Loucy (cell line): Measurements from ENCODE around the gene RGPD3.

Experiments
- H2AFZ ChIP-seq: fragments of 200-600 bp; sonication (generic); 2 replicates; pipeline ENCODE4 v1.6.0; 2016; ENCODE audit warnings: antibody characterized with exemption, mild to moderate bottlenecking, low read length, moderate library complexity
- H3F3A ChIP-seq: fragments of 200-600 bp; 2 replicates; pipeline ENCODE4 v1.6.0; 2016; ENCODE audit warnings: antibody characterized with exemption, low read depth, mild to moderate bottlenecking
- H3K27me3 ChIP-seq: fragments of 200-600 bp; sonication (generic); 2 replicates; pipeline ENCODE4 v1.6.1; 2014; ENCODE audit warnings: low read length, mild to moderate bottlenecking; ENCODE audit not compliant: insufficient read depth, poor library complexity, severe bottlenecking
- H3K36me3 ChIP-seq: fragments of 200-600 bp; sonication (generic); 2 replicates; pipeline ENCODE4 v1.6.1; 2016; ENCODE audit warnings: low read length; ENCODE audit not compliant: insufficient read depth
- H3K4me1 ChIP-seq: fragments of 200-600 bp; sonication (generic); 2 replicates; pipeline ENCODE4 v1.5.1; 2014; ENCODE audit warnings: low read length, mild to moderate bottlenecking; ENCODE audit not compliant: insufficient read depth, poor library complexity, severe bottlenecking
- H3K4me2 ChIP-seq: fragments of 200-600 bp; sonication (generic); 2 replicates; pipeline ENCODE4 v1.6.0; 2014; ENCODE audit warnings: antibody characterized with exemption, low read length, low read depth, mild to moderate bottlenecking; ENCODE audit not compliant: poor library complexity, severe bottlenecking
- H3K4me3 ChIP-seq: fragments of 200-600 bp; sonication (generic); 2 replicates; pipeline ENCODE4 v1.5.1; 2014; ENCODE audit warnings: low read length, mild to moderate bottlenecking, mixed read lengths; ENCODE audit not compliant: poor library complexity, severe bottlenecking
- H3K79me2 ChIP-seq: fragments of 200-600 bp; sonication (generic); 2 replicates; pipeline ENCODE4 v1.6.1; 2014; ENCODE audit warnings: low read length; ENCODE audit not compliant: insufficient read depth
- H3K9ac ChIP-seq: fragments of 200-600 bp; sonication (generic); 2 replicates; pipeline ENCODE4 v1.6.0; 2014; ENCODE audit warnings: mild to moderate bottlenecking, low read depth, low read length, moderate library complexity; ENCODE audit not compliant: poor library complexity, severe bottlenecking
- H3K9me2 ChIP-seq: fragments of 200-600 bp; sonication (generic); replicated peaks from 2 replicates; pipeline ENCODE4 v1.6.1; 2016; ENCODE audit warnings: low read depth, low read length, mixed read lengths
- H3K9me3 ChIP-seq: fragments of 200-600 bp; sonication (generic); 2 replicates; pipeline ENCODE4 v1.6.1; 2014; ENCODE audit warnings: mild to moderate bottlenecking, antibody characterized with exemption, low read length, low read depth; ENCODE audit not compliant: insufficient read depth
- H4K20me1 ChIP-seq: fragments of 200-600 bp; sonication (generic); 2 replicates; pipeline ENCODE4 v1.6.0; 2014; ENCODE audit warnings: antibody characterized with exemption, low read length, mild to moderate bottlenecking; ENCODE audit not compliant: insufficient read depth, poor library complexity, severe bottlenecking
- EZH2phosphoT487 ChIP-seq: fragments of 200-600 bp; IDR thresholded peaks from 2 replicates; pipeline ENCODE4 v1.6.1; 2018; ENCODE audit warnings: antibody characterized with exemption, mild to moderate bottlenecking, moderate library complexity, borderline replicate concordance
- TF ChIP-seq, protein P1 (sequence below): fragments of 200-600 bp; sonication (generic); conservative IDR thresholded peaks from 2 replicates; pipeline ENCODE4 v1.5.1; 2014; ENCODE audit warnings: mild to moderate bottlenecking, antibody characterized with exemption, low read length

Gene RGPD3

DNA sequence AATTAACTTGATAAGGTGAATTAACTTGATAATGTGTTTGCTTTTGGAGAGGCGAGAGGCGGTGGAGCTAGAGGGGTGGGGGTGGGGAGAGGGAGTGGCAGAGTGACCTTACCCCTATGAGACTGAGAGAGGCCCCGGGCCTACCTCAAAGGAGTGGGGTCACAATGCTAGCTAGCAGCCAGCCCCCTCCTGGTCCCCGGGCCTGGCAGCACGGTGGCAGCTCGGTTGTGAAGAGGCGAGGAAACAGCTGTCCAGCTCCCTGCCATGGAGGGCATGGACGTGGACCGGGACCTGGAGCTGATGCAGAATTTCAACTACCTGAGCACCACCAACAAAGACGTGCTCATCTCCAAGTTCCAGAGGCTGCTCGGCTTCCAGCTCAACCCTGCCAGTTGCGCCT is 123.9 kb downstream of the RGPD3 start:
- no peaks in the 10 kb centered on the region for H3K27me3 ChIP-seq
- H3K9me3 ChIP-seq = no peaks in the 10 kb centered on the region
- H3K79me2 ChIP-seq = no peaks in the 10 kb centered on the region
- no peaks in the 10 kb centered on the region for H3K9me2 ChIP-seq
- no peaks in the 10 kb centered on the region for H3F3A ChIP-seq
- H2AFZ ChIP-seq = no peak overlapping the region
- H3K9ac ChIP-seq = no peak overlapping the region
- H3K4me3 ChIP-seq = no peak overlapping the region
- no peak overlapping the region for H3K4me2 ChIP-seq
- H4K20me1 ChIP-seq = no peaks in the 10 kb centered on the region
- H3K4me1 ChIP-seq = no peaks in the 10 kb centered on the region
- TF ChIP-seq, protein P1, sequence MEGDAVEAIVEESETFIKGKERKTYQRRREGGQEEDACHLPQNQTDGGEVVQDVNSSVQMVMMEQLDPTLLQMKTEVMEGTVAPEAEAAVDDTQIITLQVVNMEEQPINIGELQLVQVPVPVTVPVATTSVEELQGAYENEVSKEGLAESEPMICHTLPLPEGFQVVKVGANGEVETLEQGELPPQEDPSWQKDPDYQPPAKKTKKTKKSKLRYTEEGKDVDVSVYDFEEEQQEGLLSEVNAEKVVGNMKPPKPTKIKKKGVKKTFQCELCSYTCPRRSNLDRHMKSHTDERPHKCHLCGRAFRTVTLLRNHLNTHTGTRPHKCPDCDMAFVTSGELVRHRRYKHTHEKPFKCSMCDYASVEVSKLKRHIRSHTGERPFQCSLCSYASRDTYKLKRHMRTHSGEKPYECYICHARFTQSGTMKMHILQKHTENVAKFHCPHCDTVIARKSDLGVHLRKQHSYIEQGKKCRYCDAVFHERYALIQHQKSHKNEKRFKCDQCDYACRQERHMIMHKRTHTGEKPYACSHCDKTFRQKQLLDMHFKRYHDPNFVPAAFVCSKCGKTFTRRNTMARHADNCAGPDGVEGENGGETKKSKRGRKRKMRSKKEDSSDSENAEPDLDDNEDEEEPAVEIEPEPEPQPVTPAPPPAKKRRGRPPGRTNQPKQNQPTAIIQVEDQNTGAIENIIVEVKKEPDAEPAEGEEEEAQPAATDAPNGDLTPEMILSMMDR = no peak
- no peak for TF ChIP-seq EZH2phosphoT487
- no peaks in the 10 kb centered on the region for H3K36me3 ChIP-seq

DNA sequence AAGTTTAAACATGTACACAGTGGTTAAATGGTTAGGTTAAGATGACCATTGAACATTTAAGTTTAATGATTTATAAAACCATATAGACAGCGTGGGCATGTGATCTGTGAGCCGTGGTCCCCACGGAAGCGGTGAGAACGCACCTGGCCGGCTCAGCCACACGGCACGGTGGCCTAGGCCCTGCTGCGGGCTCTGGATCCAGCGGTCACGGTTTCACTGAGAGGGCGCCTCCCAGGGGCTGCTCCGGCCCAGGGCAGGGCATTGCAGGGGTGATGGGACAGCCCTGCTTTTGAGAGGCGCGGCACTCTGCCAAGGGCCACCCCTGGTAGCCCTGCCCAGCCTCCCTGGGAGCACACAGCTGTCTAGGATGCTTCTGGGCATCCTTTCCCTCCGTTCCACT is 124.9 kb downstream of the RGPD3 start:
- Histone ChIP-seq H3K4me2 (no peak overlapping the region), H3K4me3 (no peak overlapping the region), H3K79me2 (no peaks in the 10 kb centered on the region), H4K20me1 (no peaks in the 10 kb centered on the region), H3F3A (no peaks in the 10 kb centered on the region), H3K9me3 (no peaks in the 10 kb centered on the region), H2AFZ (no peak overlapping the region), H3K9ac (no peak overlapping the region), H3K27me3 (no peaks in the 10 kb centered on the region), H3K36me3 (no peaks in the 10 kb centered on the region), H3K9me2 (no peaks in the 10 kb centered on the region), H3K4me1 (no peaks in the 10 kb centered on the region)
- TF ChIP-seq, protein P1 = no peak
- TF ChIP-seq EZH2phosphoT487 = no peak

DNA sequence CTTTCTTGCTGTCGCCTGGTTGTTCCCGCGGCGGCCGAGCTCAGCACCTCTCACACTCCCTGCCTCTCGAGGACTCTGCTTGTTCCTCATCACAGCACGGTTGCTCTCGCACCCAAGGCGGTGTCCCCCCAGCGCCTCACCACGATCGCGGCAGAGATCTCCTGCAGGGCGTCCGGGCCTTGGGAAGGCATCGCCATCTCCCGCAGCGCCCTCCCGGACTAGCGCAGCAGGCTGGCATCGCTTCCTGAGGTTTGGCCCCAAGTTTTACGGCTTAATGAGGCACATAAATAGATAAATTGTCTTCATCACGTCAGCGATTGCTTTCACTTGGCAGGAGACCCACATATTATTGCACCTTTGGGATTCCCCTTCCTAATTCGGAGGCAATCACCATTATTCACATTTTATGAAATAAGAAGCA is 125.4 kb downstream of the RGPD3 start:
- Histone ChIP-seq H3K79me2 (no peaks in the 10 kb centered on the region), H3K36me3 (no peaks in the 10 kb centered on the region), H3K4me2 (no peak overlapping the region), H3K4me3 (no peak overlapping the region), H3K9ac (no peak overlapping the region), H3K4me1 (no peaks in the 10 kb centered on the region), H3K9me3 (no peaks in the 10 kb centered on the region), H4K20me1 (no peaks in the 10 kb centered on the region), H2AFZ (no peak overlapping the region), H3F3A (no peaks in the 10 kb centered on the region), H3K27me3 (no peaks in the 10 kb centered on the region), H3K9me2 (no peaks in the 10 kb centered on the region)
- TF ChIP-seq, protein P1 = no peak
- TF ChIP-seq EZH2phosphoT487 = no peak
